ENCODE data around the gene YIF1B. TPM values are rescaled to one million over a fixed set of nuclear protein-coding genes. Genes with fewer than 3 reads are reported as not detected.

YIF1B gene
- polyA plus RNA-seq, 1 experiment: 44.9 TPM

GRCh38 chr19:38253788-38254187 is 62.0 kb downstream of the YIF1B start:
- Histone ChIP-seq H3K4me3 (ENCODE audit: low read depth, low read length) (no peak overlapping the region), H3K9me3 (ENCODE audit: control insufficient read depth, insufficient read depth, low read length) (no peaks in the 10 kb centered on the region; the same call in 1 of the 2 replicates), H3K27ac (ENCODE audit: low read depth, low read length) (no peak overlapping the region), H3K27me3 (ENCODE audit: control insufficient read depth, insufficient read depth, low read length) (peaks cover 5% of the 10 kb centered on the region)
- TF ChIP-seq CTCF (IDR thresholded peaks at IDR 0.05; ENCODE audit: low read depth, low read length): no peak
- DNase-seq (ENCODE audit: low read depth, low spot score): no peak
- ChIA-PET POLR2A (no interaction called here), CTCF (interaction anchor here (0.6 kb wide), 1 partner anchor 15 kb away, joined by 3 read pairs; no protein-coding TSS in a partner anchor)

Small RNA genes lying within 50 kb of the gene (small RNA-seq; reads per million reads assigned to genes)
- gene RF00019 (ENCODE audit: insufficient read length, low read depth): not detected

Other genes starting within 250 kb of the YIF1B start
- gene DPF1, start 91.7 kb downstream of the YIF1B start, polyA plus RNA-seq (2011; rRNA removed): 1.4 and 1.6 TPM in 2 replicates
- 0.62 and 1.0 TPM in 2 replicates for gene PPP1R14A, start 59.6 kb downstream of the YIF1B start, polyA plus RNA-seq (2011; rRNA removed)
- 1.3 and 1.8 TPM in 2 replicates for gene SPINT2, start 51.4 kb downstream of the YIF1B start, polyA plus RNA-seq (2011; rRNA removed)
- 0.38 TPM in 1 of 2 replicates, not detected in the other for gene C19orf33, start 11.7 kb downstream of the YIF1B start, polyA plus RNA-seq (2011; rRNA removed)
- 2.6 and 2.8 TPM in 2 replicates for gene KCNK6, start 3.9 kb upstream of the YIF1B start, polyA plus RNA-seq (2011; rRNA removed)
- 0.10 and 0.30 TPM in 2 replicates for gene CATSPERG, start 19.9 kb upstream of the YIF1B start, polyA plus RNA-seq (2011; rRNA removed)
- gene PSMD8, start 58.6 kb upstream of the YIF1B start, polyA plus RNA-seq (2011; rRNA removed): 287 and 328 TPM in 2 replicates
- gene GGN, start 72.1 kb upstream of the YIF1B start, polyA plus RNA-seq (2011; rRNA removed): 0.15 and 0.27 TPM in 2 replicates
- gene SPRED3, start 72.8 kb upstream of the YIF1B start, polyA plus RNA-seq (2011; rRNA removed): 2.5 and 3.6 TPM in 2 replicates
- 5.0 and 7.9 TPM in 2 replicates for gene FAM98C, start 87.1 kb upstream of the YIF1B start, polyA plus RNA-seq (2011; rRNA removed)
- gene RASGRP4, start 110.3 kb upstream of the YIF1B start, polyA plus RNA-seq (2011; rRNA removed): not detected in 2 replicates
- not detected in 2 replicates for gene RYR1, start 117.7 kb upstream of the YIF1B start, polyA plus RNA-seq (2011; rRNA removed)

All from AG04450 (cell line).